ENCODE measurements around the gene RBM20.
"Not testable (repeated sequence)": the region's sequence is repeated elsewhere in the genome, so short reads cannot be mapped to it uniquely, and the experiment has no call there.

RBM20 gene

GRCh38 chr10:110723224-110723891 lies 79.2 kb downstream of the RBM20 start:
- TF ChIP-seq CTCF (IDR thresholded peaks at IDR 0.05; ENCODE audit: extremely low read depth, insufficient read depth, missing control alignments) = no peak
- no peak for DNase-seq (ENCODE audit: low spot score)
- in situ Hi-C loops (cut with MboI; ENCODE audit: low pct_unique_long_range_greater_than_20kb, low sequenced_read_pairs, unreplicated experiment) = no loop called here

- no peak for TF ChIP-seq CTCF (IDR thresholded peaks at IDR 0.05; ENCODE audit: extremely low read depth, insufficient read depth, missing control alignments)
- DNase-seq (ENCODE audit: low spot score) = no peak
- in situ Hi-C loops (cut with MboI; ENCODE audit: low pct_unique_long_range_greater_than_20kb, low sequenced_read_pairs, unreplicated experiment) = no loop called here
Observed at GRCh38 chr10:110724116-110724921, 80.2 kb downstream of the RBM20 start.

- no peak for TF ChIP-seq CTCF (IDR thresholded peaks at IDR 0.05; ENCODE audit: extremely low read depth, insufficient read depth, missing control alignments)
- in situ Hi-C loops (cut with MboI; ENCODE audit: low pct_unique_long_range_greater_than_20kb, low sequenced_read_pairs, unreplicated experiment) = no loop called here
- DNase-seq (ENCODE audit: low spot score) = no peak
Observed at GRCh38 chr10:110724937-110725336, 80.8 kb downstream of the RBM20 start.

- DNase-seq (ENCODE audit: low spot score) = no peak
- in situ Hi-C loops (cut with MboI; ENCODE audit: low pct_unique_long_range_greater_than_20kb, low sequenced_read_pairs, unreplicated experiment) = no loop called here
- TF ChIP-seq CTCF (IDR thresholded peaks at IDR 0.05; ENCODE audit: extremely low read depth, insufficient read depth, missing control alignments) = no peak
Observed at GRCh38 chr10:110725801-110726630, 81.9 kb downstream of the RBM20 start.

GRCh38 chr10:110727785-110728184 lies 83.6 kb downstream of the RBM20 start:
- DNase-seq (ENCODE audit: low spot score); in situ Hi-C loops (cut with MboI; ENCODE audit: low pct_unique_long_range_greater_than_20kb, low sequenced_read_pairs, unreplicated experiment): not testable (repeated sequence)

GRCh38 chr10:110730345-110731050 lies 86.4 kb downstream of the RBM20 start:
- in situ Hi-C loops (cut with MboI; ENCODE audit: low pct_unique_long_range_greater_than_20kb, low sequenced_read_pairs, unreplicated experiment) = no loop called here
- DNase-seq (ENCODE audit: low spot score) = no peak
- TF ChIP-seq CTCF (IDR thresholded peaks at IDR 0.05; ENCODE audit: extremely low read depth, insufficient read depth, missing control alignments) = no peak
